ENCODE data around the gene UGT1A1.

GRCh38 chr2:233764264-233764663 is 4.2 kb downstream of the UGT1A1 start:
- TF ChIP-seq EZH2phosphoT487 (IDR thresholded peaks at IDR 0.05; ENCODE audit: insufficient read depth, low read depth) (no peak), EZH2 (IDR thresholded peaks at IDR 0.05; ENCODE audit: insufficient read depth, poor library complexity, severe bottlenecking) (no peak)

Data from GM23248 (cell line).